ENCODE data around the gene TMEM200A.

- TF ChIP-seq POLR2AphosphoS5 (IDR thresholded peaks at IDR 0.05; ENCODE audit: insufficient read depth, low read depth, low read length): no peak
- peak in 1 of 2 donors; percentile 24 for TF ChIP-seq CTCF (IDR thresholded peaks at IDR 0.05; ENCODE audit: extremely low read depth in 1 of 2, insufficient read depth in 1 of 2, low read depth in 1 of 2, low read length in 2 of 2)
- TF ChIP-seq POLR2A (IDR thresholded peaks at IDR 0.05; ENCODE audit: low read depth, low read length): no peak
- no peak for TF ChIP-seq MYC (IDR thresholded peaks at IDR 0.05; ENCODE audit: low read depth, low read length)
- no peak for TF ChIP-seq MAX (IDR thresholded peaks at IDR 0.05; ENCODE audit: insufficient read depth, insufficient read length)
Measured at GRCh38 chr6:130366107-130367005, 539 bp downstream of the TMEM200A start.

All from endothelial cell of umbilical vein (primary cell).